BLaER1 treated with 17β-estradiol and CSF1 and Interleukin-3, amounts not matched to agents 10 nM and 100 nM (cell line): ENCODE data around the gene GPLD1.

Experiments used
- H3K27ac ChIP-seq, 11 experiments: shearing (Covaris generic); formaldehyde crosslinking; 2 replicates each; pipeline ENCODE4 v1.8.1; 2022
- H3K27me3 ChIP-seq, 11 experiments: shearing (Covaris generic); formaldehyde crosslinking; 2 replicates each; pipeline ENCODE4 v1.8.1; 2022
- H3K36me3 ChIP-seq, 11 experiments: shearing (Covaris generic); formaldehyde crosslinking; 2 replicates each; pipeline ENCODE4 v1.8.1; 2022
- H3K4me1 ChIP-seq, 10 experiments: shearing (Covaris generic); formaldehyde crosslinking; 2 replicates each; pipeline ENCODE4 v1.8.1; 2022
- H3K4me2 ChIP-seq, 11 experiments: shearing (Covaris generic); formaldehyde crosslinking; 2 replicates each; pipeline ENCODE4 v1.8.1; 2022
- H3K4me3 ChIP-seq, 10 experiments: shearing (Covaris generic); formaldehyde crosslinking; 2 replicates each; pipeline ENCODE4 v1.8.1; 2022
- H3K9ac ChIP-seq, 11 experiments: shearing (Covaris generic); formaldehyde crosslinking; 2 replicates each; pipeline ENCODE4 v1.8.1; 2022
- H3K9me3 ChIP-seq, 11 experiments: shearing (Covaris generic); formaldehyde crosslinking; replicated peaks in 1 of 11; 2 replicates each; pipeline ENCODE4 v1.8.1; 2022
- H4K20me1 ChIP-seq, 11 experiments: shearing (Covaris generic); formaldehyde crosslinking; 2 replicates each; pipeline ENCODE4 v1.8.1; 2022
- Cebpa-rat ChIP-seq, 11 experiments: shearing (Covaris generic); IDR thresholded peaks; 2 replicates each; pipeline ENCODE4 v1.8.1; 2022

Gene GPLD1

DNA sequence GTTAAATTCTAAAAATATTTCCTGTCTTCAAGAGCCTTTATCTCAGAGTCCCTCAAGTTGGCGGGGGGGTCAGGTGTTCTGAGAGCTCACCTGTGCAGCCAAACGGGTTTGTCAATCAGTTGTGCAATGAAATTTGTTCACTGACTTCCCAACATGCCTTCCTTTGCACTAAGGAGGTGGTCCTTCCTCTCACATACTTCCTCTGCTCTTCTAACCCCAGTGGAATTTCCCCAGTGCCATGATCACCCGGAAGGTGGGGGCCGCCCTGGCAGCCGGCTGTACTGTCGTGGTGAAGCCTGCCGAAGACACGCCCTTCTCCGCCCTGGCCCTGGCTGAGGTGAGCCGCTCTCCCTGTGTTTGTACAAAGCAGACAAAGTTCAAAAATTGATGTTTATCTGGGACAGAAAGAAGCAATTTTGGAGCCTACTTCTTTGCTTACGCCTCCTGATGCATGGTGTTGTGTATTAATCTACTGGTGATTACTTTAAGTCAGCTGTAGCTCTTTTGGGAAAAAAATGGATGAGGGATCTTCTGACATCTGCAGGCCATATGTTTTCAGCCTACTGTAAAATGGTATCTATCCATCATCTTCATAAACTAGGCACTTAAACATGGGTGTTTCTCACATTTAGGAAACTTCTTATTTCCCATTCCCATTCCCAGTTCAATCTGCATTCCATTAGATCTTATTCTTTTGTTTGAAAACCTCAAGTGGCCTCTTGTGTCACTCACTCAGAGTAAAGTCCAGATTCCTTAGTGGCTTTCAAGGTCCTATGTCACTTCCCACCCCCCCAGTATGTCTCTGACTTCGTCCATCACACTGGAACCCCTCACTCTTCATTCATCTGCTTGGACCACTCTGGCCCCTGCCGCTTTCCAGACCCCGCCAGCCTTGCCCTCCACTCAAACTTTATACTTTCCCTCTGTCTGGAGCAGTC lies 15.5 kb upstream of the GPLD1 start:
- Histone ChIP-seq H4K20me1 (no peaks in the 10 kb centered on the region), H3K27ac (no peak overlapping the region), H3K4me3 (no peak overlapping the region), H3K9ac (no peak overlapping the region), H3K36me3 (peaks cover 0 to 69% (median 41%) of the 10 kb centered on the region in 11 experiments; a peak in 16 of 22 replicates), H3K27me3 (no peaks in the 10 kb centered on the region), H3K4me2 (peak overlapping the region in 1 of 11 experiments; percentile 21; a peak in 1 of 22 replicates), H3K9me3 (peaks cover 6 to 23% (median 14%) of the 10 kb centered on the region in 11 experiments; a peak in 18 of 22 replicates), H3K4me1 (peaks cover 0 to 7% (median 0%) of the 10 kb centered on the region in 10 experiments; a peak in 2 of 20 replicates)
- TF ChIP-seq Cebpa-rat (IDR thresholded peaks at IDR 0.05) = no peak

DNA sequence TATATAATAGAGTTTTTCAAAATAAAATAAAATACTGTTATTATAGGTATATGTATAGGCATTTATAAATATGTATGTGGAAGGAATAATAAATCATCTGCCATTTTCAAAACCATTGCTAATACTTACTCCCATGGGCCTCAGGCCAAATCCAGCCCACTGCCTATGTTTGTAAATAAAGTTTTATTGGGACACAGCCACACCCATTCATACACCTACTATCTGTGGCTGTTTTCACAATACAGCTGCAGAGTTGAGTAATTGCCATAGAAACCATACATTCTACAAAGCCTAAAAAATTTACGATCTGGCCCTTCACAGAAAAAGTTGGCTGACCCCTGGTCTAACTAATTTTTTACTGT lies 14.9 kb upstream of the GPLD1 start:
- no peaks in the 10 kb centered on the region for H4K20me1 ChIP-seq
- TF ChIP-seq Cebpa-rat (IDR thresholded peaks at IDR 0.05) = no peak
- no peak overlapping the region for H3K4me2 ChIP-seq
- H3K36me3 ChIP-seq = peaks cover 0 to 67% (median 41%) of the 10 kb centered on the region in 11 experiments; a peak in 16 of 22 replicates
- no peak overlapping the region for H3K4me3 ChIP-seq
- no peak overlapping the region for H3K9ac ChIP-seq
- no peak overlapping the region for H3K27ac ChIP-seq
- H3K9me3 ChIP-seq = peaks cover 6 to 23% (median 14%) of the 10 kb centered on the region in 11 experiments; a peak in 18 of 22 replicates
- H3K27me3 ChIP-seq = no peaks in the 10 kb centered on the region
- H3K4me1 ChIP-seq = peaks cover 0 to 7% (median 0%) of the 10 kb centered on the region in 10 experiments; a peak in 2 of 20 replicates

DNA sequence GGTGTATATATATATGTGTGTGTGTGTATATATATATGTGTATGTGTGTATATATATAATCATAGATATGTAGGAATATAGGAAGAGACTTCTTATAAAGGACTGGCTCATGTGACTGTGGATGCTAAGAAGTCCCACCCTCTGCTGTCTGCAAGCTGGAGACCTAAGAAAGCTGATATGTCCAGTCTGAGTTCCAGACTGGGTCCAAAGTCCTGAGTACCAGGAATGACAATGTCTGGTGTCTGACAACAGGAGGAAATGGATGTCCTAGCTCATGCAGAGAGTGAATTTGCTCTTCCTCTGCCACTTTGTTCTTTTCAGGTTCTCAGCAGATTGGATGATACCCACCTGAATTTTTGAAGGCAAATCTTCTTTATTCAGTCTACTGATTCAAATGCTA lies 12.5 kb upstream of the GPLD1 start:
- H4K20me1 ChIP-seq = no peaks in the 10 kb centered on the region
- no peak overlapping the region for H3K9ac ChIP-seq
- H3K36me3 ChIP-seq = peaks cover 0 to 62% (median 46%) of the 10 kb centered on the region in 11 experiments; a peak in 16 of 22 replicates
- no peak for TF ChIP-seq Cebpa-rat (IDR thresholded peaks at IDR 0.05)
- H3K4me2 ChIP-seq = no peak overlapping the region
- H3K4me1 ChIP-seq = peaks cover 0 to 7% (median 0%) of the 10 kb centered on the region in 10 experiments; a peak in 2 of 20 replicates
- H3K9me3 ChIP-seq = peaks cover 7 to 20% (median 12%) of the 10 kb centered on the region in 11 experiments; a peak in 19 of 22 replicates
- H3K27me3 ChIP-seq = no peaks in the 10 kb centered on the region
- no peak overlapping the region for H3K27ac ChIP-seq
- no peak overlapping the region for H3K4me3 ChIP-seq

DNA sequence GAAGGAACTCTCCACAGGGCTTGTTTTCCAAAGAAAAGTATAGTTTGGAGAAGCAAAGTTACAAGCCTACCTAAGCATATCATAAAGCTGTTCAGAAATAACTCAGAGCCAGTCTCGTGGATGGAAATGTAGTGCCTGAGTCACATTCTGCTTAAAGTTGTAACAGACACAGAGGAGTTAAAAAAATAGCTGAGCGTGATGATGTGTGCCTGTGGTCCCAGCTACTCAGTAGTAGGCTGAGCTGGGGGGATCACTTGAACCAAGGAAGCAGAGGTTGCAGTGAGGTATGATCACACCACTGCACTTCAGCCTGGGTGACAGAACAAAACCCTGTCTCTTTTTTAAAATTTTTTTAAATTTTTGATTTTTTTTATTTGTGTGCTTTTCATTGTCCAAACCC lies 12.0 kb upstream of the GPLD1 start:
- Histone ChIP-seq H4K20me1 (no peaks in the 10 kb centered on the region), H3K4me1 (peaks cover 0 to 7% (median under 1%) of the 10 kb centered on the region in 10 experiments; a peak in 8 of 20 replicates), H3K9ac (no peak overlapping the region), H3K27me3 (no peaks in the 10 kb centered on the region), H3K4me3 (no peak overlapping the region), H3K27ac (no peak overlapping the region), H3K36me3 (peaks cover 0 to 63% (median 45%) of the 10 kb centered on the region in 11 experiments; a peak in 15 of 22 replicates), H3K4me2 (no peak overlapping the region), H3K9me3 (peaks cover 7 to 20% (median 13%) of the 10 kb centered on the region in 11 experiments; a peak in 19 of 22 replicates)
- no peak for TF ChIP-seq Cebpa-rat (IDR thresholded peaks at IDR 0.05)

DNA sequence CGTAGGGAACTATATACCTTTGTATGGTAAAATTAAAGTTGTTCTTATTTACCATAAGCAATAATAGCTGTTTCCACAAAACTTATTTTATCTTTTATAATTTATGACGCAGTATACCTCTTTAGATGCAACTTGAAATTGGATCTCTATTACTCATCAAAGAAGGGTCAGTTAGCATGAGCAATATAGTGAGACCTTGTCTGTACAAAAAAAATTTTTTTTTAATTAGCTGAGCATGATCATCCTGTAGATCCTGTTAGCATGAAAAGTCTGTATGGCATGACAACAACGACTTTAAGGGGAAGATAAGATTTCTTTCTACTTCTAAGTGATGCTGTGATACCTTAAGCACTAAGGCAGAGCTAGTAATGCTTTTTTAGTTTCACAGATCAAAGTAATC lies 11.3 kb upstream of the GPLD1 start:
- Histone ChIP-seq H3K4me3 (no peak overlapping the region), H3K27me3 (no peaks in the 10 kb centered on the region), H3K27ac (no peak overlapping the region), H4K20me1 (no peaks in the 10 kb centered on the region), H3K4me2 (no peak overlapping the region), H3K9me3 (peaks cover 7 to 20% (median 13%) of the 10 kb centered on the region in 11 experiments; a peak in 19 of 22 replicates), H3K9ac (no peak overlapping the region), H3K4me1 (peaks cover 0 to 14% (median 7%) of the 10 kb centered on the region in 10 experiments; a peak in 15 of 20 replicates), H3K36me3 (peaks cover 0 to 56% (median 44%) of the 10 kb centered on the region in 11 experiments; a peak in 15 of 22 replicates)
- no peak for TF ChIP-seq Cebpa-rat (IDR thresholded peaks at IDR 0.05)

DNA sequence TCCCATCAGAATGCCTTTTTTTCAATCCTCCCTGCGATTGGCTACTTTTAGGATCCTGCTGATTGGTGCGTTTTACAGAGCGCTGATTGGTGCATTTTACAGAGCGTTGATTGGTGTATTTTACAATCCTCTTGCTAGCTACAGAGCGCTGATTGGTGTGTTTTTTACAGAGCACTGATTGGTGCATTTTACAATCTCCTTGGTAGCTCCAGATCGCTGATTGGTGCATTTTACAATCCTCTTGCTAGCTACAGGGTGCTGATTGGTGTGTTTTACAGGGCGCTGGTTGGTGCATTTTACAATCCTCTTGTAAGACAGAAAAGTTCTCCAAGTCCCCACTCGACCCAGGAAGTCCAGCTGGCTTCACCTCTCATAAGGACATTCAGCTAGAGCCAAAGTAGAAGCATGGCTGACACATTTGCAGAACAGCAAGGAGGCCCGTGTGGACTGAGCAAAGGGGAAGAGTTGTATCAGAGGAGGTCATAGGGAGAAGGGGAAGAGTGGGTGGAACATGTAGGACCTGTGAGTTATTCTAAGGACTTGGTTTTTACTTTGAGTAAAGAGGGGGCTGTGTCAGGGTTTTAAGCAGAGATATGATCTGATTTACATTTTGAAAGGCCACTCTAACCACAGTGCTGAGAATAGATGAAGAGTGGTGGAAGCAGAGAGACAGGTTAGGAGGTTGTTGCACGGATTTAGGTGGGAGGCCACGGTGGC lies 8.0 kb upstream of the GPLD1 start:
- no peaks in the 10 kb centered on the region; a peak in 1 of 22 replicates for H3K27me3 ChIP-seq
- H3K4me3 ChIP-seq = no peak overlapping the region
- no peaks in the 10 kb centered on the region; a peak in 1 of 22 replicates for H4K20me1 ChIP-seq
- H3K36me3 ChIP-seq = peaks cover 0 to 28% (median 19%) of the 10 kb centered on the region in 11 experiments; a peak in 14 of 22 replicates
- no peak overlapping the region for H3K9ac ChIP-seq
- TF ChIP-seq Cebpa-rat (IDR thresholded peaks at IDR 0.05) = no peak
- no peak overlapping the region for H3K4me2 ChIP-seq
- H3K9me3 ChIP-seq = peaks cover 7 to 20% (median 13%) of the 10 kb centered on the region in 11 experiments; a peak in 19 of 22 replicates
- H3K27ac ChIP-seq = no peak overlapping the region
- H3K4me1 ChIP-seq = peaks cover 5 to 28% (median 19%) of the 10 kb centered on the region in 10 experiments; a peak in 19 of 20 replicates

DNA sequence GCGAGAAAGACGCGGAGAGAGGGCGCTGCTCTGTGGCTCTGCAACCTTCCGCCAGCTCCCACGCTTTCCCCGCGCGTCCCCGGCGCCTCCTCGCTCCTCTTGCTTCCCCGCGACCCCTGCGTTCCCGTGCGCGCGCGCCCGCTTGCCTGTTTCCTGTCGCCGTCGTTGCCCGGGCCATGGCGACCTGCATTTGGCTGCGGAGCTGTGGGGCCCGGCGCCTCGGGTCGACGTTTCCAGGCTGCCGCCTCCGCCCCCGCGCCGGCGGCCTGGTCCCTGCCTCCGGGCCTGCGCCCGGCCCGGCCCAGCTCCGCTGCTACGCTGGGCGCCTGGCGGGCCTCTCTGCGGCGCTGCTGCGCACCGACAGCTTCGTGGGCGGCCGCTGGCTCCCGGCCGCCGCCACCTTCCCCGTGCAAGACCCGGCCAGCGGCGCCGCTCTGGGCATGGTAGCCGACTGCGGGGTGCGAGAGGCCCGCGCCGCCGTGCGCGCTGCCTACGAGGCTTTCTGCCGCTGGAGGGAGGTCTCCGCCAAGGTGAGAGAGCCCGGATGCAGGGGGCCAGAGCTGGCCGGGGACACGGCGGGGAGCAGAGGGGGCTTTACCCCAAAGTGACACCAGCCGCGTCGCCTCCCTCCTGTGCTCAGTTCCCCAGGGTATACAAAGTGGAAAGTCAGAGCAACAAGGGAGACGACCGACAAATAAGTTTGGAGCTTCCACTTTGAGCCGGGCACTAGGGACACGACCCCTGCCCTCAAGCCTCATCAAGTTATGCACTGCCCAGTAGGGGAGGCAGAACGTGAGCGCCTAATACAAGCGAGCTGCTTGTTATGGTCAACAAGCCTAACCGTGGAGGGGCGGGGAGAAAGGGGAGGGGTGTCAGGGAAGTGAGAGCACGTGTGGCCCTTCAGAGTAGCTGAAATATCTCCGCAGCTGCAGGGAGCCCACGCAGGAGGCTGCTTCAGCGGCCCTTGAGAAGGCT lies 5.7 kb upstream of the GPLD1 start, which contains the start of gene ALDH5A1:
TSS of gene ALDH5A1 (plus strand) at position 149 of the 975 bp plus-strand sequence. CDS start at position 177, 28 bp downstream.
- H3K4me1 ChIP-seq = peaks cover 5 to 28% (median 19%) of the 10 kb centered on the region in 10 experiments; a peak in 19 of 20 replicates
- TF ChIP-seq Cebpa-rat (IDR thresholded peaks at IDR 0.05) = no peak
- peak within 1 kb of the TSS in 10 of 11 experiments; percentile 15 to 87 (median 81); a peak in 18 of 22 replicates for H3K27ac ChIP-seq
- peaks cover 7 to 20% (median 13%) of the 10 kb centered on the region in 11 experiments; a peak in 19 of 22 replicates for H3K9me3 ChIP-seq
- peak within 1 kb of the TSS; percentile 60 to 76 (median 70) for H3K4me3 ChIP-seq
- no peaks in the 10 kb centered on the region; a peak in 1 of 22 replicates for H4K20me1 ChIP-seq
- H3K27me3 ChIP-seq = no peaks in the 10 kb centered on the region; a peak in 1 of 22 replicates
- H3K36me3 ChIP-seq = peaks cover 0 to 22% (median 19%) of the 10 kb centered on the region in 11 experiments; a peak in 14 of 22 replicates
- H3K4me2 ChIP-seq = peak within 1 kb of the TSS; percentile 85 to 97 (median 92)
- peak within 1 kb of the TSS; percentile 73 to 89 (median 83) for H3K9ac ChIP-seq
